NCI-H226 (cell line): Measurements from ENCODE around the gene GRAMD1B.
"Not testable (repeated sequence)": the region's sequence is repeated elsewhere in the genome, so short reads cannot be mapped to it uniquely, and the experiment has no call there.

Experiments used
- DNase-seq: peaks from one replicate; pipeline ENCODE4 v3.0.0-alpha.2; 2015

Gene GRAMD1B

DNA sequence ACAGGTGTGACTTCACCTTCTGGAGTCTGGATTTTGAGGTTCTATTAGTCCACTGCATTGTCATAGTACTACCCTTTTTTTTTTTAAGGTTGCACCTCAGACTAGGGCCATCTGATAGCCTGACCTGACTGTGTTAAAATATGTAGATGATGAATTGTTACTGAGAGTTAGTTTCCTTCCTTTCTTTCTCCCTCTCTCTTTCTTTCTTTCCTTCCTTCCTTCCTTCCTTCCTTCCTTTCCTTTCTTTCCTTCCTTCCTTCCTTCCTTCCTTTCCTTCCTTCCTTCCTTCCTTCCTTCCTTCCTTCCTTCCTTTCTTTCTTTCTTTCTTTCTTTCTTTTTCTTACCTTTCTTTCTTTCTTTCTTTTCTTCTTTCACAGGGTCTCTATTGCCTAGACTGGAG lies 83.2 kb downstream of the GRAMD1B start:
- DNase-seq, result not testable (repeated sequence)

DNA sequence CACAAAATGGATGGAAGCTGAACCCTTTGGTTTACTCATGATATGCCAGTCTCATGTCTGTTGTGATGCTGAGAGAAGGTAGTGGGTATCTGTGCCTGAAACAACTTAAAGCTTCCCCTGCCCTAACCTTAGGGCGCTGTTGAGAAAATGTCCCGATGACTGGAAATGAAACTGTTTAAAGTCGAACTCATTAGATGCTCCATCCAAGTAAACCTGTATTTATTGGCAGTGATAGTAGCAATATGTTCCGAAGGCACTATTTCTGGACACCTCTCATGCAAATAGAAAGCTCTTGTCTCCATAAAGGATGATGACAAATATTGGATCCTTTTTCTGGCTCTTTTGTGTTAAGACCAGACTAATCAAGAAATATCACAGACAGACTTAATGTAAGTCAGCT lies 86.2 kb downstream of the GRAMD1B start:
- no peak for DNase-seq

DNA sequence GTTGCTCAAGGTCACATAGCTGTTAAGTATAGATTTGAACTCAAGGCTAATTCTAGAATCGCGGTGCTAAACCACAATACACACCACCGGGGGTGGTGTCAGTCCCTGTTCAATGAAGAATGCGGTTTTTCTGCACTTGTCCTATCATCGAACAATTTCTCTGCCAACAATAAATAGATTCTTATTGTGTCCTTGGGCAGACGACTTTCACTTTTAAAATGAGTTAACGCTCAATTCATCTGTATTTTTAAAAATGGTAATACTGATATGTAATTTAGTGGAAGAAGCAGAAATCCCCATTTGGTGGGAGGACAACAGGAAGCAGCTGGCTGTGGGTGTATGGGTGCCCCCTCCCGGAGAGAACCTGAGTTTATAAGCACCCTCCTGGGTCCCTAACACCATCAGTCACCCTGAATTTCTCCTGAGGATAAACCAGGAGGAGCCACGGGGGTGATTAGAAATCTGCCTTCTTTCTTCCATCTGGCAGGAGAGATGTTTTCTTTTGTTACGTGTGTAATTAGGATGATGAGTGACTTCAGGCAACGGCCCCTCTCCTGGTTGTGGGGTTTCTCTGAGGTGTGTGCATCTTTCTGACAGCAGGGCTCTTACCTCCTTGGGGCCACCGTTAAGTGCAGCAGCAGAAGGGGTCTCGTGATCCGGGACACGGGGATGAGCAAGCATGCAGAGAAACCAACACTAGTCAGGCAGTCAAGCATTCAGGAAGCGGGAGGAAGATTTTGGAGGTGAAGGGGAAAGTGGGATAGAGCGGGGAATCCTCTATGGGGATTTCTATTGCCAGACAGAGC lies 87.7 kb downstream of the GRAMD1B start:
- no peak for DNase-seq

DNA sequence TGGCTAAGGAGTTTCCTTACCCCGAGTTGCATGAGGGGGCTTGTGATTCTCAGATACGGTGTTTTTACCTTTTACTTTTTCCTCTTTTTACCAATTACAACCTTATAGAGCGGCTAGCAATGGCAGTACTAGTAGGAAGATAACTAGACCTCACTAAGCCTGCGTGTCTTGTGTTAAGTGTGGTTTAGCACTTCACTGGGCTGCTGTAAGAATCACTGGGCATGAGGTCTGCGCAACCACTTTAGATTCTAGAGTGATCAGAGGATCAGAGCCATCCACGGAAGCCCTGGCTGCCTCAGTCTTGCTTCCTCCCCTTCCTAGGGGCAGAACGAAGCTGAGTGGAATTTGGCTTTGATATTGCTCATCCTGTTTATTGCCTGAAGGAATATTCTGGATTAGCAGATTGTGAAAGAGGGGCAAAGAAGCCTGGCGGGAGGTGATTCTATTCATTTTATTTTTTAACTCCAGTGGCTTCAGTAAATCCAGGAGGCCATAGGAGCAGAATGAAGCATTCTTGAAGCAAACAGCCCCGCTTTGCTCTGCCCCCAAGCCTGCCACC lies 88.5 kb downstream of the GRAMD1B start:
- no peak for DNase-seq

DNA sequence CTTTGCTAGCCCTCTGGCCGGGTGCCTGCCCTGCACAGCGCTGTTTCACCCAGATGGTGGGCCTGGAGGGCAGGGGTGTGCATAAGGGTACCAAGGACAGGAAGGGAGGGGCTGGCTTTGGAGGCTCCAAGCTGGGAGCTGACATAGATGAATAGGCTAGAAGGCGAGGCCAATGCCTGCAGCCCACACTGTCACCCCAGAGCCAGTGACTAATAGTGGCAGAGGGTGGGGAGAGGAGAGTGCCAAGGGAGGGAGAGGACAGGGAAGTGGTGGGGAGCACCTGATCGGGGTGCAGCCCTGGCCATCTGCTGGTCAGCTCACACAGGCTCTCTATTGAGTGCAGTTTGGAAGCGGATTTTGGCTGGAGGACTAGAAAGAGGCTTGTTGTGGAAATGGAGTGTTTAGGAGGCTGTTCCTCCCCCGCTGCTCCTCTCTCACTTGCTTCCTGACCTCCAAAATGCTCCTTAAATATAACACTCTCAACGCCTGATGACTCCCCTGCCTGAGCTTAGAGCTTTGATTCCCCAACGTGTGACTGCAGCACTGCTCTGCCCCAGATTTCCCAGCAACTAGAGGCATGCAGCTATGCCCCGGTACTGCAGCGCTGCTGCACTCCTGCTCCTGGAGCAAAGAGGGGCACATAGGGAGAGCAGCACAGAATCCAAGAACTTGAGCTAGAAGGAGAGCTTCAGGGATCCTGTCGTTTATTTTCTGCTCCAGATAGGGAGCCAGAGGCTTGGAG lies 89.2 kb downstream of the GRAMD1B start:
- DNase-seq, result no peak

DNA sequence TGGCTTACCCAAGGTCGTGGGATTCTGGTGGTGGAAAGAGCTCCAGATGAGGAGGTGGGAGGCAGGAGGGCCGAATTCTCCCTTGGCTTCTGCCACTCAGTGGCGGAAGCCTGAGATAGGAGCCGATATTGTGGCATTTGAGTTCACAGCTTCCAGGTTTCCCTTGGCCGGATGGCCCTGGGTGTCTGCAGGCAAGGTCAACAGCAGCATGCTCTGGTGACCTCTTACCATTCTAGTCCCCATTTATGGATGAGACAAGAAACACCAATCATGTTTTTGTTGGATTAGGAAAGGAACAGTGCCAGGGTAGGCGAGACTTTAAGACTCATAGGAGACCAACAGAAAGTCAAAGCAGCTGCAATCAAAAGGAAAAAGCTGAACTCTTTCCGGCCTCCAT lies 89.7 kb downstream of the GRAMD1B start:
- DNase-seq, result no peak

DNA sequence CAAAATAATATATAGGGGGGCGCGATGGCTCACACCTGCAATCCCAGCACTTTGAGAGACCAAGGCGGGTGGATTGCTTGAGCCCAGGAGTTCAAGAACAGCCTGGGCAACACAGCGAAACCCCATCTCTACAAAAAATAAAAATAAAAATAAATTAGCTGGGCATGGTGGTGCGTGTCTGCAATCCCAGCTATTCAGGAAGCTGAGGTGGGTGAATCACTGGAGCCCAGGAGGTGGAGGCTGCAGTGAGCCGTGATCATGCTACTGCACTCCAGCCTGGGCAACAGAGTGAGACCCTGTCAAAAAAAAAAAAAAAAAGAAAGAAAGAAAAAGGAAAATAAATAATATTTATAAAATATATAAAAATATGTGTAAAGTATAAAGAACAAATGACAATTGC lies 90.4 kb downstream of the GRAMD1B start:
- DNase-seq, result not testable (repeated sequence)

DNA sequence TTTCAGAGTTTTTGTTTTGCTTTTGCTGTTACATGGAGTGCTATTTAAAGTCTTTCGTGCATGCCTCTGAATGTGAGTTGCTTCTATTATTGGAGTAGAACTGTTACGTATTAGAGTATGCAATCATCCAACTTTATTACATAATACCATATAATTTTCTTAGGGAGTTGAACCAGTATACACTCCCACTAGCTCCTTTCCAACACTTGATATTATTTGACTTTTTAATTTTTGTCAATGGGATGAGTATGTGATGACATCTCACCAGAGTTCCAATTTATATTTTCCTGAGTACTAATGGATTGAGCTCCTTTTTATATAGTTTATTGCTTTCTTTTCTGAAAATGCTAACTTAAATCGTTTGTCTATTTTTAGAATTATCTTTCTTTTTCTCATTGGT lies 90.9 kb downstream of the GRAMD1B start:
- DNase-seq, result no peak

DNA sequence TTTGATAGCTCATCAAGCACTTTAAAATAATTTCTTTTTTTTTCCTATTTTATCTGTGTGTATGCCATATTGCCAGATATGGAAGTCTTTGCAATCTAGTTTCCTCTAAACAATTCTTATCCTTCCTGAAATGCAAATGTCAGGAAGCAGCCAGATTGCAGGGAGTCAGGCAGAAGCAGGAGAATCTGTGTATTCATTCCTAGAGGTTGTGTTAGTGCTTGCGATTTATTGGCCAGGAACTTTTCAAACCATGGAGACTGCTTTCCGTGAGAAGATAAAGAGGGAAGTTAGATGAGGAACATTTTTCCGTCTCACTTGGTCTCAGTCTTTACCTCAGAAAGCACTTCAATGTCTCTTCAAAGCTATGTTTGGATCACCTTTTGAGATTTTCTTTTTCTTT lies 91.9 kb downstream of the GRAMD1B start:
- DNase-seq, result no peak

DNA sequence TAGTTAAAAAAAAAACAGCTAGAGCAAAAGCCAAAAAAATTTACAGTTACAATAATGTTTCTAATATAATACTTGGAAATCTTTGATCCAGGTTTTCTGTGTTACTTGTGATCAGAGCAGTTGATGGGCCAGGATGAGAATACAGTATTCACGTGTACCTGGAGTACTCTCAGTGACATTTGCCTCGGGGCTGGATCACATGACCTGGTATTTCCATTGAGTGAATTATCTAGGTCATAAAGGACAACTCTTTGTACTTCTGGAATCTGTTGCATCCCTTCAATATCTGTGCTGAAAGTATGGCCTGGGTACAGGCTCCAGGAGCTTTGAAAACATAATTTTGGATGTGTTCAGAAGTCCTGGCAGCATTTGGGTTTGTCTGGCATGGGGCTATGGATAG lies 93.5 kb downstream of the GRAMD1B start:
- DNase-seq, result no peak

DNA sequence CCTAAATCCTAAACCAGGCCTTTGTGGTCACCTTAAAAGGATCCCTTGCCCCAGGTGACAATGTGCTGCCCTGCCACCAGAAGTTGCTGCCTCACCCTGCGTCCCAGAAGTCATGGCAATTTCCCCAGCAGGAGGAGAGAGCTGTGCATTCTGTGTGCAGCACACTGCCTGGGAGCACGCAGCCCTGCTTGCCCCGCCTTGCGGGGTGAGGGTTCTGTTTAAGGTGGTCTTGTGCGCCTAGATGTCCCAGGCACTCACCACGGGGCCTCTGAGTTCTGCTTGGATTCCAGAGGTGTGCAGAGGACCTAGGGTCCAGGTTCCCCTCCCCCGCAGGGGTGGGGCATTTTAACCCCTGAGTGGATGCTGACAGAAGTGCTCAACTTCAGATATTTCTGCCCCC lies 95.0 kb downstream of the GRAMD1B start:
- no peak for DNase-seq

DNA sequence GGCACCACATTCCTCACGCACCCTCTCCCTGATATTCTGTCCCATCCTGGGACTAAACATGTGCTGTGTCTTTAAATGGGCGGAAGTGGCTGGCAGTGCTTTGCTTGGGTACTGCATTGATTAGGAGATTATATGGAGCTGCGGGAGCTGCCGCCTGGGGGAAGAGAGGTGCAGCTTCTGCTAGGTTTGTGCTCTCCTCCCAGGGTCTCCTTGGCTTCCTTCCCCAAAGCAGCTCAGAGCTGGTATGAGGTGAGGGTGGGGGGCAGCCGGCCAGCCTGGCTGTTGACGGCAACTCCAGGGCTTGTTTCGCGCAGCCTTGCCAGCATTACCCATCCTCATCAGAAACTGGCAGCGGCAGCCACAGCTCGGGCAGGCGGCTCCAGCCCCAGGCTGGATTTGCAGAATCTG lies 95.4 kb downstream of the GRAMD1B start:
- no peak for DNase-seq

DNA sequence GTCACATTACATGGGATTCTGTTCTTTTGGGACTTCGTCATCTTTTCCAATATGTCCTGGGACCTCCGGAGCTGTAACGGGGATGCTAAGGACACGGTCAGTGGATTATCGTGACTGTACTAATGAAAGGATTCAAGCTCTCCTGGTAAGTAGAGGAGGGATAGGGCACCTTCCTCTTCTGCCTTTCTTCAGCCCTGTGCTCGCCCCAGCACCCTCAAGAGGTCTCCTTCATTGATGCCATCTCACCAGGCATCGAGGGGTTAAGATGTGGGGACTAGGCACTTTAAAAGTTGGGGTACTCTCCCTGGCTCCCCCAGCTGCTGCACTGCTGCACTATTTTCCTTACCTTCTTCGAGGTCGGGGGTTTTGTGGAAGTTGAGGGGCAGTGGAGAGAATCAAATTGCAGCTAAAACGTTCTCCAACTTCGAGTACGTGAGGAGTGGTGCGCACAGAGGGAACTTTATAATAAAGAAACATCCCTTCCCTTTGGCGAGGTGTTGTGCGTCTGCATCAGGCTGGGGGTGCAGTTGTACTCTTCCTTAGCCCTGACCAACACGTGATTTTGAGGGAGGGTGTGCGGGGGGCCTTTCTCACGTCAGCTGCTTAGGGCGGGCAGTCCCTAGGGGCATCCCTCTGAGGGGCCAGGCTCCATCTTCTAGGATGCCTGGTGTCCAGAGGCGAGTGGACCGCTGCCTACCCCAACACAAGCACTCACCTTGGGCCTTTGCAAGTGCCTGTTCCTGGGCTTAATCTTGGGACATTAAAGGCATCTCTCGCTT lies 96.1 kb downstream of the GRAMD1B start:
- DNase-seq, result no peak

DNA sequence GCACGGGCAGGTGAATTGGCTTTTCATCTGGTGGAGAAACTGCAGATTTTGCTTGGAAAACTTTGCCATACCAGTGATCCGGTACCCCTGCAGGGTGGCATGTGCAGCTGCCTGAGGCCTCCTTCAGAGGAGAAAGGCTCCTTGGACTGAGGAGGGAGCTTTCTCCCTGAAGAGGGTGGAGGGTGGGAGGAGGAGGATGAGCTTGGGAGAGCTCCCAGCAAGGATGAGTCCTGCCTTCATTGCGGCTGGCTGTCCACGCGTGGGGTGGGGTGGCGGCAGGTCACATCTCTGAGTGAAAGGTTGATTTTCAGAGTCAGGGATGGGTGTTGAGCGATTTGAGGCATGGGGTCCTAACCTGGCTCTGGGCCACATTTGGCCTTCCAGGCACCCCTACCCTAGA lies 96.8 kb downstream of the GRAMD1B start:
- DNase-seq, result no peak

DNA sequence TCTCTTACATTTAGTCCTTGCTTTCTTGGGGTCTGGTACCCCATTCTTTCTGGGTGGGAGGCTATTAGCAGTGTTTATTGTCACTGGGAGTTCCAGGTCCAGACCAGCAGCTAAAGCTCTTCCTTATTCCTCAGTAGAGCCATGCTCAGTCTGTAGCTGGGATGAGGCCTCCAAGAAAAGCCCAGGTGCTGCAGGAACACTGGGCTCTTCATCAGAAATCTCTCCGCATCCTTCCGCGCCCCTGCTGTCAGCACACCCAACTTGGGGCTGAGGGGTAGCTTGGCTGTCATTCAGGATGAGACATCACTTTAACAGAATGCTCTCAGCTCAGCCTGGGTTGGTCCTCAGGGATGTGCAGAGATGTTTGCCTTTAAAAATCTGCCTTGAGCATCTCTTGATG lies 97.5 kb downstream of the GRAMD1B start:
- DNase-seq, result no peak

DNA sequence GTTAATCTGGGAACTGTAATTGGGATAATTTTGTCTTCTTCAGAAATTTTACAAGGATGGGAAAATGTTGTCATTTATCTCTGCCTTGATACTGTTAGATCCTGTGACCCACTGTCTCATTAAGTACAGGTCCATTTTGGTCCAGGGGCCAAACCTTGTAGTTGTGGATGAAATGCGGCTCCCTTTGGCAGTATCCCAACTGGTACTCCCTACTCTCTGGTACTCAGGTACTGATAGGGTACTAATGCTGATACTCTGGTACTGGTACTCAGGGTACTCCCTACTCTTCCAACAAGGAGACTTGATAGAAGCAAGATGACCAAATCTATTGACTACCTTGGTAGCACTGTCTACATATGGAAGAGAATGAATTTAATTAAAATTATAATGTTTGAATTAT lies 97.9 kb downstream of the GRAMD1B start:
- DNase-seq, result no peak

DNA sequence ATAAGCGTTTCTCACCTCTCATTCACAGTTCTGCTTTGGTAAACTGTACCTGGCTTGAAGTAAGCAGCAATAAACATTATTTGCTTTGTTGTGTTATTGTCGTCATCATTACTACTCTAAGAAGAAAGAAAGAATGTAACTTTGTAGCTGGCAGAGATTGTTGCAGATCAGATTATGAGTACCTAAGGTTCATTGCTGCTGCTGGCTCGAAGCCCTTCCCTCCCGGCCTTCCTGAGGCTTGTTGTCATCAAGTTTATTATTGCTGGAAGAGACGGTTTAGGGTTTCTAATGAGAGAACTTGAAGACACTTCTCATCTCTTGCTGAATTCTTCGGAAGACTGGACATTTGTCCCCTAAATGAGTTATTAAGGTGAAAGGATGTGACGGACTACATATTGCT lies 101.3 kb downstream of the GRAMD1B start:
- no peak for DNase-seq

DNA sequence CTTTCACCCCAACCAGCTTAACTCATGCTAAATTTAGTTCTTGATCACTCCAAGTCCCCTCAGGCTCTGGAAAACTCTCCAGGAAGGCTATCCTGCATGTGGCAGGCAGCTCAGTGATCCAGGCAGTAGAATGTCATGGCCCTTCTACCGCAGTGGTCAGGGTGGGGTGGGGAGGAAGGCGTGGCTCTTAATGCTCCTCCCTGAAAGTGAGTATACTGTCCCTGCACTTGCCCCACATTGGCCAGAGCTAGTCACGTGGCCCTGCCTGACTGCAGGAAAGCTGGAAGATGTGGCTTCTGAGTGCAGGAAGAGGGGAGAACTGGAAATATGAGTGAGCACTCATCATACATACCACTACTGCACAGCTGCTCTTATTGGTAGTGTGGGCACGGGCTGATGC lies 102.1 kb downstream of the GRAMD1B start:
- DNase-seq, result no peak

DNA sequence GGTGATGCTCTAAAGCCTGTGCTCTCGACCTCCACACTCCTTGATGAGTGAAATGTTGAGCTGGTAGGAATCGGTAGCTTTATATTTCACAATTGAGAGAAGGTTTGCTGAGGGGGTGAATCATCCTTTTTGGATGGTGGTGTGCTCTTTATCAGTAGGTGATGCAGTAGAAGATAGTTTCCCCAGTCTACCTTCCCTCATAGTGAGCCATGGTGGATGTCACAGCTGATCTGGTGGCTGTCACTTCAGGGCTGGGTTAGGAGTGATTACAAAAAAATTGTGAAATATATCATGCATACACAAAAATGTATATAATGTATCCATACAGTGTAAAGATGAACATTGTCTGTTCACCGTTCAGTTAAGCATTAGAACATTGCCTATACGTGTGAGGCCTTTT lies 105.3 kb downstream of the GRAMD1B start:
- no peak for DNase-seq

DNA sequence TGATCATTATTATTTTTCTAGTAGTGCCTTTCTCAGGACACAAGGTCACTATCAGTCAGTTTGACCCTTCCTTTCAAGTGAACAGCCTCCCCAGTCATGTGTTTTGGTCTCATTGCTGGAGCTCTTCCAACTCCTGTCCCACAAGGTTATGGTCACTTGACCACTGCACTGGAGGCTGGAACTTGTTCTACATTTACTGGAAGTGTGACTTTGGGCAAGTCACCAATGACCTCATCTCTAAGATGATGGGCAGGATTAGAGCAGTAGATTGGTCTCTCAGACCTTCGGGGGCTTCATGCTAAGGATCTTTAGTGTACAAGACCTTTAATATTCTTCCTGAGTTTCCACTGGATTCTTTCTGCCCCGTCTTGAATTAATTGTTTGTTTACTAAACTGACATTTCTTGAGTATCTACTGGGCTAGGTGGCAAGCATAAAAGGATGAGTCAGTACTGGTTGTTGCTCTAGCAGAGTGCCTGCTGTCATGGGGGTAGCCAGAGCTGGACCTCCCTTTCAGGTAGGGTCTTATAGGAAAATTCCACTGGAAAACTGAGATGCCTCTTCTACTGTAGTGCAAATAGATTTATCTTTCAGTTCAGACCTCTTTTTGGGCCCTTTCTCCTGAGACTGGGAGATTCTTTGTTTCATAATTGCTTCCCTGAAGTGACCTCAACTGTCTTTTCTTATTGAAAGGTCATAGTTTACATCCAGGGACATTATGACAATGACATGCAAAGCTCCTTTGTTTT lies 106.8 kb downstream of the GRAMD1B start:
- no peak for DNase-seq

DNA sequence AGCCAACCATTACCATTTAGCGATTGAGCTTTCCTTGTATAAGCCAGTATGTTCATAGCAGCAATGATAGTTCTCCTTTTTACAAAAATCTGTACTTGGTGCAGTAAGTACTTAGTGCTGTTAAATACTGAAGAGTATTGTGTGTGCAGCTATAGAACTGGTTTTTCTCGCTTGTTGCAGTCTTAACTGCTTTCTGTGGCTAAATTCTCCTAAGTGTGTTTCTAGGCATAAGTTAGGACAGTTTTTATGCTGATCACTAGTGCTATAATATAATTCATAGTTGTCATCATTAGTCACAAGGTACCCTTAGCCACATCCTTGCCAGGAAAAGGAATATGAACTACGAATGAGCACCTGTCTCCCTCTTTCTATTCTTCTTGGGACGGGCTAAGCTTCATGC lies 107.7 kb downstream of the GRAMD1B start:
- DNase-seq, result no peak

DNA sequence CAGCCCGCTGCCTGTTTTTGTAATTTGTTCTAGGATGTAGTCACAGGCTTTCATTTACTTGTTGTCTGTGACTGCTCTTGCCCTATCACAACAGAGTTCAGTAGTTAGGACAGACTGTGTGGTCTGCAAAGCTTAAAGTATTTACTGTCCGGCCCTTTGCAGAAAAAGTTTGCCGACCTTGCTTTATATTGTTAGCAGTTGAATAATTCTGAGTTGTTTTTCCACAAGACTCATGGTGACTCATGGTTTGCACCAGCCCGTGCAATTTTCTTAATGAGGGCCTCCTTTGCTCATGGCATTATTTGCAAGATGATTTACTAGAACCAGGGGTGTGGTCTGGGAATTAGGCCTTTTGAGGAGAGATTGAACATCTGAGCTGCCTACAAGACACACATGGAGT lies 113.7 kb downstream of the GRAMD1B start:
- no peak for DNase-seq
